ENCODE results near the gene SGPP1. TPM values are rescaled to one million over a fixed set of nuclear protein-coding genes. Genes with fewer than 3 reads are reported as not detected.
"Not testable (repeated sequence)": the region's sequence is repeated elsewhere in the genome, so short reads cannot be mapped to it uniquely, and the experiment has no call there.

The SGPP1 gene
- total RNA-seq, 4 donors from 2014 or later, result 17.7 to 47.6 (median 21.5) TPM

- DNase-seq, result peak; percentile 97 to 98
- peak within 1 kb of the TSS; percentile 95 to 98 for H3K27ac ChIP-seq
- TF ChIP-seq CTCF (IDR thresholded peaks at IDR 0.05), result peak; percentile 58 to 78 (median 68)
- peak; percentile 41 to 71 for TF ChIP-seq POLR2A (IDR thresholded peaks at IDR 0.05)
- H3K27me3 ChIP-seq, result no peaks in the 10 kb centered on the region
- intact Hi-C loops (cut with DNase I; ENCODE audit: low total_unique reads), result no loop called here
- H3K4me1 ChIP-seq, result no peaks in the 10 kb centered on the region
- H3K4me3 ChIP-seq, result peak within 1 kb of the TSS; percentile 56 to 57
- no peaks in the 10 kb centered on the region for H3K36me3 ChIP-seq
- no peaks in the 10 kb centered on the region for H3K9me3 ChIP-seq
Measured at GRCh38 chr14:63641473-63642228, 86.2 kb downstream of the SGPP1 start, which contains the start of gene WDR89. WDR89 (minus strand) TSS chr14:63641871; CDS start chr14:63599942, 41,929 bp downstream.

GRCh38 chr14:63638493-63638892, 89.4 kb downstream of the SGPP1 start:
- no peak overlapping the region for H3K27ac ChIP-seq
- intact Hi-C loops (cut with DNase I; ENCODE audit: low total_unique reads), result no loop called here
- no peaks in the 10 kb centered on the region for H3K27me3 ChIP-seq
- H3K36me3 ChIP-seq, result no peaks in the 10 kb centered on the region
- DNase-seq, result no peak
- no peak overlapping the region for H3K4me3 ChIP-seq
- no peaks in the 10 kb centered on the region for H3K4me1 ChIP-seq
- peaks cover 0 to 7% of the 10 kb centered on the region in 2 donors for H3K9me3 ChIP-seq
- TF ChIP-seq POLR2A (IDR thresholded peaks at IDR 0.05), result no peak
- no peak for TF ChIP-seq CTCF (IDR thresholded peaks at IDR 0.05)

- intact Hi-C loops (cut with DNase I; ENCODE audit: low total_unique reads); H3K36me3 ChIP-seq; H3K4me3 ChIP-seq; H3K27me3 ChIP-seq; H3K9me3 ChIP-seq; H3K27ac ChIP-seq; H3K4me1 ChIP-seq; DNase-seq: not testable (repeated sequence)
Measured at GRCh38 chr14:63636094-63636635, 91.7 kb downstream of the SGPP1 start.

Small RNAs within 50 kb of the gene (small RNA-seq; reads per million reads assigned to genes)
- gene AL161670.1 (not detected), gene RF00012 (not detected), gene RNU7-116P (not detected)

Other genes with a start within 250 kb of the SGPP1 start
- 10 to 100 TPM; 20.0 to 62.0 (median 42.3) TPM for gene PPP2R5E, start 184.7 kb downstream of the SGPP1 start, total RNA-seq
- 10 to 100 TPM; 20.3 to 36.4 (median 32.1) TPM for gene WDR89, start 86.2 kb downstream of the SGPP1 start, total RNA-seq
- gene SYNE2, start 124.9 kb upstream of the SGPP1 start, total RNA-seq, result 100 to 1,000 TPM; 101 to 162 (median 114) TPM